OCI-LY7 (cell line): ENCODE data around the gene NPC2.

Experiments
- CTCF ChIP-seq: fragments of 200-600 bp; sonication (generic); conservative IDR thresholded peaks from 2 replicates; pipeline ENCODE4 v1.5.1; 2014; ENCODE audit warnings: mild to moderate bottlenecking, antibody characterized with exemption, low read length, moderate library complexity, mixed read lengths
- EZH2phosphoT487 ChIP-seq: fragments of 200-600 bp; sonication (generic); IDR thresholded peaks from 2 replicates; pipeline ENCODE4 v1.6.1; 2018; ENCODE audit warnings: low read depth, borderline replicate concordance, mild to moderate bottlenecking, mixed run types, antibody characterized with exemption, low read length, moderate library complexity, mixed read lengths

DNA sequence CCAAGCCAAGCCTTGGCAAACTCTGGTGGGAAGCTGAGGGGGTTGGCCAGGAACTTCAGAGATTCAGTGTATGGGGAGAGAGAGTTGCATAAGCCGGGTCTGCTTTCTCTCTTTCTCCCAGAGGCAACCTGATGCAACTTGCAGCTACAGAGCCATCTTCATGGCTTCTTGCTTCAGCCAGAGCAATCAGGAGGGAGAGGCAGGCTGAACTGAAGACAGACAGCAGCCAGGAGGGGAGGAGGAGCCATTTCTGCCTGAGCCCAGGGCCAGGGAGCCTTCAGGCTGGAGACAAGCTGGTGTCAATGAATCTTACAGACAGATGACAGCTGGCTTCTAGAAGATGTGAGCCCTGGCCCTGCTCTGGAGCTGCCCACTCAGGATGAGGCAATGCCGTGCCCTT, 18.7 kb downstream of the NPC2 start:
- TF ChIP-seq CTCF = no peak
- no peak for TF ChIP-seq EZH2phosphoT487
